Mesendoderm (in vitro differentiated cells): ENCODE results near the gene AOPEP.
A peak's percentile ranks its signal among the peaks of the same experiment; 100 is the strongest.

Experiments
- DNase-seq: peaks from one replicate; pipeline ENCODE4 v3.0.0; 2013
- H2AK5ac ChIP-seq: 2 replicates; pipeline ENCODE4 v1.6.1; 2013; ENCODE audit warnings: low read length, inconsistent platforms
- H2BK120ac ChIP-seq: 2 replicates; pipeline ENCODE4 v1.6.1; 2013; ENCODE audit warnings: low read depth, mild to moderate bottlenecking, low read length, moderate library complexity, mixed read lengths
- H2BK15ac ChIP-seq: replicated peaks from 2 replicates; pipeline ENCODE4 v1.6.1; 2013; ENCODE audit warnings: low read depth, mild to moderate bottlenecking, moderate library complexity
- H2BK5ac ChIP-seq: 2 replicates; pipeline ENCODE4 v1.6.1; 2013; ENCODE audit warnings: low read length, inconsistent platforms
- H3K18ac ChIP-seq: 2 replicates; pipeline ENCODE4 v1.6.1; 2013; ENCODE audit warnings: mild to moderate bottlenecking, low read length, mixed read lengths
- H3K23ac ChIP-seq: one replicate; pipeline ENCODE4 v1.6.1; 2013; ENCODE audit warnings: low read length
- H3K27ac ChIP-seq: 2 replicates; pipeline ENCODE4 v1.5.1; 2013; ENCODE audit warnings: low read depth, mild to moderate bottlenecking, inconsistent platforms, low read length, moderate library complexity
- H3K27me3 ChIP-seq: 2 replicates; pipeline ENCODE4 v1.6.1; 2013; ENCODE audit warnings: low read length, control low read depth, mild to moderate bottlenecking, inconsistent platforms; ENCODE audit not compliant: insufficient read depth, poor library complexity
- H3K36me3 ChIP-seq: 2 replicates; pipeline ENCODE4 v1.6.1; 2013; ENCODE audit warnings: low read length, inconsistent platforms; ENCODE audit not compliant: control insufficient read depth, insufficient read depth
- H3K4ac ChIP-seq: one replicate; pipeline ENCODE4 v1.6.1; 2013; ENCODE audit warnings: low read depth, mild to moderate bottlenecking, low read length, moderate library complexity
- H3K4me1 ChIP-seq: 2 replicates; pipeline ENCODE4 v1.6.1; 2013; ENCODE audit warnings: low read depth, low read length, inconsistent platforms; ENCODE audit not compliant: control insufficient read depth
- H3K4me2 ChIP-seq: 2 replicates; pipeline ENCODE4 v1.6.1; 2013; ENCODE audit warnings: low read length
- H3K4me3 ChIP-seq: 2 replicates; pipeline ENCODE4 v1.5.1; 2013; ENCODE audit warnings: mild to moderate bottlenecking, low read length
- H3K56ac ChIP-seq: one replicate; pipeline ENCODE4 v1.6.1; 2013; ENCODE audit warnings: low read length
- H3K79me1 ChIP-seq: 2 replicates; pipeline ENCODE4 v1.6.1; 2013; ENCODE audit warnings: low read length, inconsistent platforms
- H3K79me2 ChIP-seq: 2 replicates; pipeline ENCODE4 v1.6.1; 2013; ENCODE audit warnings: mild to moderate bottlenecking, low read length; ENCODE audit not compliant: control insufficient read depth, insufficient read depth
- H3K9ac ChIP-seq: 2 replicates; pipeline ENCODE4 v1.6.1; 2013; ENCODE audit warnings: low read length, inconsistent platforms
- H4K5ac ChIP-seq: one replicate; pipeline ENCODE4 v1.6.1; 2013; ENCODE audit warnings: low read length
- H4K8ac ChIP-seq: one replicate; pipeline ENCODE4 v1.6.1; 2013; ENCODE audit warnings: low read depth, mild to moderate bottlenecking, control low read depth, low read length, moderate library complexity
- WGBS: extraction: QIAGEN DNeasy Blood & Tissue Kit; methylation state at CpG from one replicate; pipeline ENCODE4 v1.1.7; 2013; ENCODE audit warnings: low lambda C conversion rate, missing lambda C conversion rate; ENCODE audit not compliant: insufficient coverage; ENCODE audit errors: extremely low coverage; 5-methylcytosine and 5-hydroxymethylcytosine counted together

AOPEP gene

DNA sequence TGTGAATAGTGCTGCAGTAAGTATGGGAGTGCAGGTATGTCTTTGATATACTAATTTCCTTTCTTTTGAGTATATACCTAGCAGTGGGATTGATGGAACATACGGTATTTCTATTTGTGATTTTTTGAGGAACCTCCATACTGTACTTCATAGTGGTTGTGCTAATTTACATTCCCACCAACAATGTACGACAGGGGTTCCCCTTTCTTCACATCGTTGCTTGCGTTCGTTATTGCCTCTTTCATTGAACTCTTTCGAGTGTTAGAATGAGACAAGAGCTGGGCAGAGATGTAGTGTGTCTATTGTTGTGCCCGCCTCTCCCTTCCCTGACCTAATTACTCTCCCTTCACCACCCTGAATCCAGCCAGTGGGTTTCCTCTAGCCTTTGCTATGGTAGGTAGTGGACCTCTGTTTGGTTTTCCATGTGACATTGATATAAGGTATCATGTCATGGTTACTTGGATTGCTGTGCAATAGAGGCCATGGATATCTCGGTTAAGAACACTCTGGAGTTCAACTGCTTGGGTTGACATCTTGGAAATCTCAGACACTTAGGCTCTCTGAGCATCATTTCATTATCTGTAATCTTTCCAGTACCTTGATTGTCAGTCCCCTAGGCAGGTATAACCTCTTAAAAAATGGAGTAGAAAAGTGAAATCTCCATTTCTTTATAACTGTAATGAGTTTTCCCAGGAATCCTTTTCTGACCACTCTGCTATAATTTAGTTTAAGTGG lies 19.5 kb downstream of the AOPEP start:
- Histone ChIP-seq H3K18ac (no peak overlapping the region), H3K4me2 (no peak overlapping the region), H3K27me3 (no peaks in the 10 kb centered on the region), H3K4me3 (no peak overlapping the region), H3K56ac (no peak overlapping the region), H2AK5ac (peak overlapping the region; percentile 20), H2BK120ac (no peak overlapping the region), H4K5ac (no peak overlapping the region), H4K8ac (no peak overlapping the region), H2BK5ac (no peak overlapping the region), H3K4me1 (peaks cover 5% of the 10 kb centered on the region), H3K79me2 (no peaks in the 10 kb centered on the region), H3K27ac (no peak overlapping the region), H2BK15ac (no peak overlapping the region), H3K79me1 (no peaks in the 10 kb centered on the region), H3K23ac (no peak overlapping the region), H3K4ac (no peak overlapping the region), H3K36me3 (no peaks in the 10 kb centered on the region), H3K9ac (no peak overlapping the region)
- no CpG with 5 or more reads among the region's 8 CpGs for WGBS
- peak; percentile 72 for DNase-seq

DNA sequence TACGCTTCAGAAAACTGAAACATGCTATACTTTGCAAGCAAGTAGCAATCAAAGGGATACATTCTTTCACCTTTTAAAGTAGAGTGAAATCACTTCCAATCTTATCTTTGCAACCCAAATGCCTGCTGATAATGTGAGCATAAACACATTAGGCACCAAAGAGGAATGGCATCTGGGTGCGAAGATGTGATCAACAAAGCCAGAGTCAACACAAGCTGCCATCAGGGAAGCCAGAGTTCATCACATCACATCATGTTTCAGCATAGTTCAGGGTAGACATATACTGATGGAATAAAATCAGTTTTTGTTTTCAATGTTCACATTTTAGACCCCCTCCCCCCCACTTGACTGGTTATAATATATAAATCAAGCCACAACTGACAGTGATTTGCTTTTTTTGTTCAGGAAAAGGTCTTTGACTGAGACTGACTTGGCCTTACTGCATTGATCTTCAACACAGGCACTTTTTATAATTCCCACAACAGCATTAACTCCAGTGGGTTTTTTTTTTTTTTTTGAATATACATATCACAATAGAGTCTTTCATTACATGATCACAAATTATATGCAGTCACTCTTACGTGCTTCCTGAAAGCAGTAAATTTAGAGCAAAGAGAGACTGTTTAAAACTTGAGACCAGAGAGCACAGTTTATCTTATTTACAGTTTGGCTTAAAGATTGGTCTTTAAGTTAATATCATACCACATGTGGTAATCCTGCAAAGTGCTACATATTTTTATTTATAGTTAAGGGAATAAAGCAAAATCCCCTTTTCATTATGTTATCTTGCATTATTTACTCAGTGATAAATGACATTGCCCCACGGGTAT lies 20.3 kb downstream of the AOPEP start:
- no peak overlapping the region for H2AK5ac ChIP-seq
- no peaks in the 10 kb centered on the region for H3K36me3 ChIP-seq
- no peak overlapping the region for H3K9ac ChIP-seq
- no peaks in the 10 kb centered on the region for H3K79me2 ChIP-seq
- no CpG with 5 or more reads among the region's 4 CpGs for WGBS
- no peak overlapping the region for H3K4me2 ChIP-seq
- peak; percentile 95 for DNase-seq
- no peaks in the 10 kb centered on the region for H3K27me3 ChIP-seq
- H3K4me3 ChIP-seq, result no peak overlapping the region
- no peak overlapping the region for H2BK120ac ChIP-seq
- no peak overlapping the region for H3K4ac ChIP-seq
- no peak overlapping the region for H3K23ac ChIP-seq
- no peak overlapping the region for H3K27ac ChIP-seq
- no peak overlapping the region for H3K56ac ChIP-seq
- peaks cover 5% of the 10 kb centered on the region for H3K4me1 ChIP-seq
- H3K18ac ChIP-seq, result no peak overlapping the region
- H4K5ac ChIP-seq, result no peak overlapping the region
- H3K79me1 ChIP-seq, result no peaks in the 10 kb centered on the region
- H4K8ac ChIP-seq, result no peak overlapping the region
- no peak overlapping the region for H2BK15ac ChIP-seq
- H2BK5ac ChIP-seq, result no peak overlapping the region

DNA sequence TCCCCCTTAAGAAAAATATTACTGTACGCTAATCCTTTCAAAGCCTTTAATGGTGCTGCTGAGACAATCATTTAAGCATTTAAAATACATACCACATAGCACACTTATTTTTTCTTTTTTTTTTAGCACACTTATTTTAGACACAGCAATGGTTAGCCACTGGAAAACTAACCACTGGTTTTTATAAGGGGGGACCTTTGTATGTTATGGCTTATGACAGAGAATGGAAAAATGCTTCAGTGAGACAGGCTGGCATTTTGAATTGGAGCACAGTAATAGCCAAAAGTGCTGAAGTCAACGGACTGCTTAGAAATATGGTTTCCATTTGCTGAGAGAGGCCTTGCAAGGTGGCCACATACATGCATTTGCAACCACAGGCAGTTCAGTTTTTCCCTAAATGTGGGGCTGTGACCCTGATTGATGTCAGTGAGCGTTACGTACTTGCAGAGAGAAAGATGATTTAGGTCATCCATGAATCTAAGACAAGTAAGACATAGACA lies 28.5 kb downstream of the AOPEP start:
- H3K27me3 ChIP-seq, result no peaks in the 10 kb centered on the region
- H4K5ac ChIP-seq, result no peak overlapping the region
- H2BK5ac ChIP-seq, result no peak overlapping the region
- peaks cover 8% of the 10 kb centered on the region for H3K4me1 ChIP-seq
- H3K36me3 ChIP-seq, result no peaks in the 10 kb centered on the region
- H3K4me3 ChIP-seq, result no peak overlapping the region
- H3K18ac ChIP-seq, result no peak overlapping the region
- no peak overlapping the region for H3K4ac ChIP-seq
- no peak overlapping the region for H3K23ac ChIP-seq
- peaks cover 1% of the 10 kb centered on the region for H3K79me1 ChIP-seq
- H4K8ac ChIP-seq, result no peak overlapping the region
- WGBS, result no CpG with 5 or more reads among the region's 4 CpGs
- H3K56ac ChIP-seq, result no peak overlapping the region
- H3K4me2 ChIP-seq, result no peak overlapping the region
- H2BK120ac ChIP-seq, result no peak overlapping the region
- no peak overlapping the region for H2AK5ac ChIP-seq
- no peak overlapping the region for H2BK15ac ChIP-seq
- no peak for DNase-seq
- no peaks in the 10 kb centered on the region for H3K79me2 ChIP-seq
- no peak overlapping the region for H3K27ac ChIP-seq
- no peak overlapping the region for H3K9ac ChIP-seq

- Histone ChIP-seq H3K9ac (no peak overlapping the region), H3K27me3 (no peaks in the 10 kb centered on the region), H3K36me3 (no peaks in the 10 kb centered on the region), H3K4me1 (peaks cover 8% of the 10 kb centered on the region), H4K8ac (no peak overlapping the region), H3K4ac (no peak overlapping the region), H2BK120ac (no peak overlapping the region), H3K18ac (peak overlapping the region; percentile 79), H4K5ac (no peak overlapping the region), H3K27ac (no peak overlapping the region), H3K79me1 (peaks cover 1% of the 10 kb centered on the region), H3K4me3 (no peak overlapping the region), H2AK5ac (no peak overlapping the region), H3K56ac (no peak overlapping the region), H2BK15ac (no peak overlapping the region), H2BK5ac (no peak overlapping the region), H3K79me2 (no peaks in the 10 kb centered on the region), H3K23ac (no peak overlapping the region), H3K4me2 (no peak overlapping the region)
- DNase-seq, result peak; percentile 61
- no CpG with 5 or more reads among the region's 4 CpGs for WGBS
Measured at GRCh38 chr9:94757158-94757557, 30.7 kb downstream of the AOPEP start.

DNA sequence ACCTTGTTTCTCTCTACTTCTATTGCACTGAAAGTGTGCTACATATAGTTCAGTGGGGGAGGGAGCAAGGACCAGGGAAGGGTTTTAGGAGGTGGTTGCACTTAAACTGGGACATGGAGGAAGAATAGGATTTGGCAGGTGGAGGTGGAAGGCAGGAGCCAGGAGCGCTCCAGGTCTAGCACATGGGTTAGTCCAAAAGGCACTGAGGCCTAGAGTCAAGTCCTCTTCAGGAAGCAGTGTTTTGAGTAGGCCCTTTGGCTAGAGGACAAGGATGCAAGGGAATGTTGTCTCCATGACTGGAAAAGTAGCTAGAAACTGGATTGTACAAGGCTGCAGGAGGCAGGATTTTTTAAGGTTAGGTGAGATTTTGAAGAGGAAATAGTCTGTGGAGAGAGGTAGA lies 31.5 kb downstream of the AOPEP start:
- Histone ChIP-seq H3K4me2 (no peak overlapping the region), H3K27me3 (no peaks in the 10 kb centered on the region), H2BK5ac (no peak overlapping the region), H2BK120ac (no peak overlapping the region), H3K4ac (no peak overlapping the region), H3K18ac (no peak overlapping the region), H4K5ac (no peak overlapping the region), H2AK5ac (no peak overlapping the region), H3K56ac (no peak overlapping the region), H3K79me1 (peaks cover 1% of the 10 kb centered on the region), H3K4me1 (peaks cover 8% of the 10 kb centered on the region), H3K79me2 (no peaks in the 10 kb centered on the region), H2BK15ac (no peak overlapping the region), H3K36me3 (no peaks in the 10 kb centered on the region), H3K9ac (no peak overlapping the region), H3K4me3 (no peak overlapping the region), H3K23ac (no peak overlapping the region), H3K27ac (no peak overlapping the region), H4K8ac (no peak overlapping the region)
- DNase-seq, result no peak
- WGBS, result no CpG with 5 or more reads among the region's 1 CpG
